ENCODE results near the gene REP15.

DNA sequence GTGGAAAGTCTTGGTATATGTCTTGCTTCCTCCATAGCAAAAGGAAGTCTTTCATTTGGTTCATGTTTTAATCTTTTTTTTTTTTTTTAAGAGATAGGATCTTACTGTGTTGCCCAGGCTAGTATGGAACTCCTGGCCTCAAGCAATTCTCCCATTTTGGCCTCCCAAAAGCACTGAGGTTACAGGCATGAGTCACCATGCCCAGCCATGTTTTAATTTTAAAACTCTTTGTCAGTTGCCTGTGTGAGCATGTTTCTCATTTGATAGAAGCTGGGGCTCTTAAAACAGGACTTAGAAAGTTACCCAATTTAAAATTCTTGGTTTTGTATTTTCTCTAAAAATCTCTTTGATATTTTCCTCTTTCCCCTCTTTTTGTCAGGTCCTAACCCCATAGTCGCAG, 45.0 kb upstream of the REP15 start:
- TF ChIP-seq, protein P1, sequence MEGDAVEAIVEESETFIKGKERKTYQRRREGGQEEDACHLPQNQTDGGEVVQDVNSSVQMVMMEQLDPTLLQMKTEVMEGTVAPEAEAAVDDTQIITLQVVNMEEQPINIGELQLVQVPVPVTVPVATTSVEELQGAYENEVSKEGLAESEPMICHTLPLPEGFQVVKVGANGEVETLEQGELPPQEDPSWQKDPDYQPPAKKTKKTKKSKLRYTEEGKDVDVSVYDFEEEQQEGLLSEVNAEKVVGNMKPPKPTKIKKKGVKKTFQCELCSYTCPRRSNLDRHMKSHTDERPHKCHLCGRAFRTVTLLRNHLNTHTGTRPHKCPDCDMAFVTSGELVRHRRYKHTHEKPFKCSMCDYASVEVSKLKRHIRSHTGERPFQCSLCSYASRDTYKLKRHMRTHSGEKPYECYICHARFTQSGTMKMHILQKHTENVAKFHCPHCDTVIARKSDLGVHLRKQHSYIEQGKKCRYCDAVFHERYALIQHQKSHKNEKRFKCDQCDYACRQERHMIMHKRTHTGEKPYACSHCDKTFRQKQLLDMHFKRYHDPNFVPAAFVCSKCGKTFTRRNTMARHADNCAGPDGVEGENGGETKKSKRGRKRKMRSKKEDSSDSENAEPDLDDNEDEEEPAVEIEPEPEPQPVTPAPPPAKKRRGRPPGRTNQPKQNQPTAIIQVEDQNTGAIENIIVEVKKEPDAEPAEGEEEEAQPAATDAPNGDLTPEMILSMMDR (IDR thresholded peaks at IDR 0.05): no peak
- no peak for TF ChIP-seq POLR2AphosphoS5 (IDR thresholded peaks at IDR 0.05; ENCODE audit: low read depth, low read length)
- TF ChIP-seq, protein P2, sequence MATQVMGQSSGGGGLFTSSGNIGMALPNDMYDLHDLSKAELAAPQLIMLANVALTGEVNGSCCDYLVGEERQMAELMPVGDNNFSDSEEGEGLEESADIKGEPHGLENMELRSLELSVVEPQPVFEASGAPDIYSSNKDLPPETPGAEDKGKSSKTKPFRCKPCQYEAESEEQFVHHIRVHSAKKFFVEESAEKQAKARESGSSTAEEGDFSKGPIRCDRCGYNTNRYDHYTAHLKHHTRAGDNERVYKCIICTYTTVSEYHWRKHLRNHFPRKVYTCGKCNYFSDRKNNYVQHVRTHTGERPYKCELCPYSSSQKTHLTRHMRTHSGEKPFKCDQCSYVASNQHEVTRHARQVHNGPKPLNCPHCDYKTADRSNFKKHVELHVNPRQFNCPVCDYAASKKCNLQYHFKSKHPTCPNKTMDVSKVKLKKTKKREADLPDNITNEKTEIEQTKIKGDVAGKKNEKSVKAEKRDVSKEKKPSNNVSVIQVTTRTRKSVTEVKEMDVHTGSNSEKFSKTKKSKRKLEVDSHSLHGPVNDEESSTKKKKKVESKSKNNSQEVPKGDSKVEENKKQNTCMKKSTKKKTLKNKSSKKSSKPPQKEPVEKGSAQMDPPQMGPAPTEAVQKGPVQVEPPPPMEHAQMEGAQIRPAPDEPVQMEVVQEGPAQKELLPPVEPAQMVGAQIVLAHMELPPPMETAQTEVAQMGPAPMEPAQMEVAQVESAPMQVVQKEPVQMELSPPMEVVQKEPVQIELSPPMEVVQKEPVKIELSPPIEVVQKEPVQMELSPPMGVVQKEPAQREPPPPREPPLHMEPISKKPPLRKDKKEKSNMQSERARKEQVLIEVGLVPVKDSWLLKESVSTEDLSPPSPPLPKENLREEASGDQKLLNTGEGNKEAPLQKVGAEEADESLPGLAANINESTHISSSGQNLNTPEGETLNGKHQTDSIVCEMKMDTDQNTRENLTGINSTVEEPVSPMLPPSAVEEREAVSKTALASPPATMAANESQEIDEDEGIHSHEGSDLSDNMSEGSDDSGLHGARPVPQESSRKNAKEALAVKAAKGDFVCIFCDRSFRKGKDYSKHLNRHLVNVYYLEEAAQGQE (IDR thresholded peaks at IDR 0.05; ENCODE audit: insufficient read depth in 1 of 2, low read depth in 2 of 2, low read length in 1 of 2): no peak
- TF ChIP-seq SIN3A (IDR thresholded peaks at IDR 0.05; ENCODE audit: borderline replicate concordance, insufficient read depth, low read depth, low read length): no peak
- no peak for TF ChIP-seq TCF7L2 (IDR thresholded peaks at IDR 0.05; ENCODE audit: low read depth, low read length)

Data from Panc1 (cell line).